Smooth muscle cell (in vitro differentiated cells): ENCODE results near the gene RGS17. TPM values are rescaled to one million over a fixed set of nuclear protein-coding genes. Genes with fewer than 3 reads are reported as not detected.
A peak's percentile ranks its signal among the peaks of the same experiment; 100 is the strongest.

ENCODE experiments used
- DNase-seq: peaks from one replicate; lab custom pipeline; 2025; ENCODE audit not compliant: unreplicated experiment; lab: John Stamatoyannopoulos, UW
- H2AFZ ChIP-seq: fragments of 200-600 bp; sonication (generic); 2 replicates; pipeline ENCODE4 v1.6.0; 2016; ENCODE audit warnings: antibody characterized with exemption, low read depth, mild to moderate bottlenecking
- H3F3A ChIP-seq: fragments of 200-600 bp; sonication (generic); 2 replicates; pipeline ENCODE4 v1.6.0; 2017; ENCODE audit warnings: antibody characterized with exemption, low read depth
- H3K27ac ChIP-seq: fragments of 200-600 bp; sonication (generic); 2 replicates; pipeline ENCODE4 v1.5.1; 2016; ENCODE audit warnings: low read depth, mild to moderate bottlenecking
- H3K27me3 ChIP-seq: fragments of 200-600 bp; sonication (generic); 2 replicates; pipeline ENCODE4 v1.6.1; 2016; ENCODE audit warnings: low read depth, mild to moderate bottlenecking
- H3K36me3 ChIP-seq: fragments of 200-600 bp; sonication (generic); 2 replicates; pipeline ENCODE4 v1.5.1; 2016; ENCODE audit warnings: low read depth
- H3K4me1 ChIP-seq: fragments of 200-600 bp; sonication (generic); 2 replicates; pipeline ENCODE4 v1.5.1; 2016; ENCODE audit warnings: low read depth
- H3K4me2 ChIP-seq: fragments of 200-600 bp; sonication (generic); 2 replicates; pipeline ENCODE4 v1.6.0; 2016; ENCODE audit warnings: mild to moderate bottlenecking
- H3K4me3 ChIP-seq: fragments of 200-600 bp; sonication (generic); 2 replicates; pipeline ENCODE4 v1.5.1; 2016; ENCODE audit warnings: mild to moderate bottlenecking
- H3K79me2 ChIP-seq: fragments of 200-600 bp; sonication (generic); 2 replicates; pipeline ENCODE4 v1.6.0; 2016; ENCODE audit warnings: low read depth, mild to moderate bottlenecking
- H3K9ac ChIP-seq: fragments of 200-600 bp; sonication (generic); 2 replicates; pipeline ENCODE4 v1.6.0; 2016; ENCODE audit warnings: low read depth
- H3K9me3 ChIP-seq: fragments of 200-600 bp; sonication (generic); replicated peaks from 2 replicates; pipeline ENCODE4 v1.5.1; 2016; ENCODE audit warnings: low read depth
- H4K20me1 ChIP-seq: fragments of 200-600 bp; sonication (generic); 2 replicates; pipeline ENCODE4 v1.6.0; 2016; ENCODE audit warnings: low read depth
- CTCF ChIP-seq: fragments of 200-600 bp; sonication (generic); IDR thresholded peaks from 2 replicates; pipeline ENCODE4 v1.5.1; 2017; ENCODE audit warnings: borderline replicate concordance, mild to moderate bottlenecking, antibody characterized with exemption; ENCODE audit not compliant: insufficient read depth, poor library complexity, severe bottlenecking
- WGBS: methylation state at CpG from one replicate; pipeline ENCODE4 v1.1.7; 2016; ENCODE audit warnings: low lambda C conversion rate; 5-methylcytosine and 5-hydroxymethylcytosine counted together
- polyA plus RNA-seq: library from polyadenylated mRNA; unstranded; fragments of >200 nt; fragmentation: Nextera tagmentation; extraction: Ambion mirVana; gene quantifications from 2 replicates; pipeline ENCODE4 v1.2.1, GENCODE V29; 2016
- total RNA-seq: library from RNA; depleted of rRNA; stranded (reverse); fragments of >200 nt; gene quantifications from 2 replicates; pipeline ENCODE4 v1.2.3, GENCODE V29; 2014

RGS17 gene, protein sequence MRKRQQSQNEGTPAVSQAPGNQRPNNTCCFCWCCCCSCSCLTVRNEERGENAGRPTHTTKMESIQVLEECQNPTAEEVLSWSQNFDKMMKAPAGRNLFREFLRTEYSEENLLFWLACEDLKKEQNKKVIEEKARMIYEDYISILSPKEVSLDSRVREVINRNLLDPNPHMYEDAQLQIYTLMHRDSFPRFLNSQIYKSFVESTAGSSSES
- total RNA-seq: 1.9 and 2.7 TPM in 2 replicates
- polyA plus RNA-seq: 1.7 TPM in 2 replicates

DNA sequence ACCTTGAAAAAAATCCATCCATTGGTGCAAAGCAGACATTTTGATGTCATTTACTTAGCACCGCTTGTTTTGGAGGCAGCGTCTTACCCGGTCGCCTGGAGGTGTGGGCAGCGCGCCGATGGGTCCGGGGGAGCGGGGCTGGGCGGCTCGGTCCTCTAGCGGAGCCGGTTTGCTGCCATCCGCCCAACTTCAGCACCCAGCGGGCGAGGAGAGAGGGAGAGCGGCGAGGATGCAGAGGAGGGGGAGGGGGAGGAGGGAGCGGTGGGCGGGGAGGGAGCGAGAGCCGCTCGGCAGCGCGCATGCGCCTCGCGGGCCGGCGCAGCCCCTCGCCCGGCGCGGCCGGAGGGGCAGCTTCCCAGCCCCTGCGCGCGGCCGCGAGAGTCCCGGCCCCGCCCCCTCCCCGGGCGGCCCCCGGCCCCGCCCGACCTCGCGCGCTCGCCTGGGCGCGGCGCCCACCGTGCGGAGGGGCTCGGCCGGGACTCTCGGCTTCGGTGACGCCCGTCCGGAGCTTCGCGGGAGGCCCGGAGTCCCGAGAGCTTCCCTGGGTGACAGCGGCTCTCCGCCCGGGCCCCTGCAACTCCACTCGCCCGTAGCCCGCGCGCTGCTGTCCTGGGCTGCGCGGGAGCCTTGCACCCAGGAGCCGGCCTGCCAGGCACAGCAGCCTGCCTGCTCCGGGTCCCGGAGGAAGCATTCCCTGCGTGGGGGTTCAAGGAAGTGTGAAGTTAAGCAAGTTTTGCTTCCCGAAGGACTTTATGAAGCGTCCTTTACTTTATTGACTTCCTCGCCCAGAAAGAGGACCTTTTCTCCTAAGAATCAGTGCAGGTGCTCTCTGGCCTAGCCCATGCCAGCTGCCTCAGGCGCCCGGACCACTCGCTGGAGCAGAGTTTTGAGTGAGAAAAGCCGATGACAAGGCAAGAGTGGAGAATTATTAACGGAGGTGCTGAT, at the start of gene RGS17:
TSS of gene RGS17 (minus strand) at position 246 of the 945 bp plus-strand sequence. CDS start 87,264 bp downstream, outside the sequence.
- no peak within 1 kb of the TSS for H3K9ac ChIP-seq
- H4K20me1 ChIP-seq: no peaks in the 10 kb centered on the region
- no peaks in the 10 kb centered on the region for H3K36me3 ChIP-seq
- WGBS: 2% methylated on average over 47 of the region's 89 CpGs
- no peaks in the 10 kb centered on the region for H3K9me3 ChIP-seq
- H3K4me2 ChIP-seq: peak within 1 kb of the TSS; percentile 98
- peaks cover 41% of the 10 kb centered on the region for H3K27me3 ChIP-seq
- H2AFZ ChIP-seq: peak within 1 kb of the TSS; percentile 93
- H3K4me3 ChIP-seq: peak within 1 kb of the TSS; percentile 85
- peaks cover 8% of the 10 kb centered on the region for H3K4me1 ChIP-seq
- no peak within 1 kb of the TSS for H3K27ac ChIP-seq
- peak; percentile 50 for DNase-seq
- TF ChIP-seq CTCF: no peak
- H3K79me2 ChIP-seq: no peaks in the 10 kb centered on the region
- H3F3A ChIP-seq: no peaks in the 10 kb centered on the region

DNA sequence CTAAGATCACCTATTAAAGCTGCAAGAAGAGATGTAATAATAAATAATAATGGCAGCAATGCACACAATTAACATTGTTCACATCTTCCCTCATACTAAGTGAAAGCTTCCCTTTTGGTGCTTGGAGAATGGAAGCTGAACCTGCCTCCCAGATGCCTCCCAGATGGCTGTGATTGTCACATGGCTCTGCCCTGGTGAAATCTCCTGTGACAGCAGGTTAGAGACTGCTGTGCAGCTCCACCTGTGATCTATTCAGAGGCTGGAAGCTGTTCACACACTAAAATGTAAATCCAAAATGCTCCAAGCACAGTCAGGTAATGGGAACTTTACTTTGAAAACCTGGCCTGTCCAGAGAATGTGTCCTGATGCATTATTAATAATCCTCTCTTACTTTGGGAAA, 41.7 kb upstream of the RGS17 start:
- Histone ChIP-seq H3K9me3 (no peaks in the 10 kb centered on the region), H3K27ac (no peak overlapping the region), H3K36me3 (no peaks in the 10 kb centered on the region), H3K4me1 (peaks cover 7% of the 10 kb centered on the region), H3K4me2 (no peak overlapping the region), H3K9ac (no peak overlapping the region), H4K20me1 (no peaks in the 10 kb centered on the region), H3F3A (peaks cover 6% of the 10 kb centered on the region), H2AFZ (no peak overlapping the region), H3K27me3 (no peaks in the 10 kb centered on the region), H3K79me2 (no peaks in the 10 kb centered on the region), H3K4me3 (no peak overlapping the region)
- TF ChIP-seq CTCF: no peak
- DNase-seq: no peak

- H3K27ac ChIP-seq: peak overlapping the region; percentile 39
- H3K4me3 ChIP-seq: no peak overlapping the region
- H3K4me2 ChIP-seq: peak overlapping the region; percentile 25
- no peak overlapping the region for H3K9ac ChIP-seq
- H3K27me3 ChIP-seq: no peaks in the 10 kb centered on the region
- peaks cover 20% of the 10 kb centered on the region for H3F3A ChIP-seq
- H3K9me3 ChIP-seq: no peaks in the 10 kb centered on the region
- H3K4me1 ChIP-seq: peaks cover 8% of the 10 kb centered on the region
- no peak for TF ChIP-seq CTCF
- 59% methylated on average over 3 of the region's 3 CpGs for WGBS
- DNase-seq: no peak
- H3K36me3 ChIP-seq: no peaks in the 10 kb centered on the region
- no peaks in the 10 kb centered on the region for H3K79me2 ChIP-seq
- no peaks in the 10 kb centered on the region for H4K20me1 ChIP-seq
- no peak overlapping the region for H2AFZ ChIP-seq
These were observed 39.4 kb upstream of the RGS17 start for GRCh38 chr6:153170511-153170910.
